Ishikawa (cell line): ENCODE results near the gene ANKLE2.

Experiments
- CEBPB ChIP-seq: IDR thresholded peaks from 2 replicates; pipeline ENCODE4 v1.6.1; 2012
- CREB1 ChIP-seq: IDR thresholded peaks from 2 replicates; pipeline ENCODE4 v1.6.1; 2012; ENCODE audit warnings: low read depth
- EGR1 ChIP-seq: IDR thresholded peaks from 2 replicates; pipeline ENCODE4 v1.6.1; 2012
- EP300 ChIP-seq: IDR thresholded peaks from 2 replicates; pipeline ENCODE4 v1.6.1; 2012; ENCODE audit warnings: borderline replicate concordance
- FOXM1 ChIP-seq: IDR thresholded peaks from 2 replicates; pipeline ENCODE4 v1.6.1; 2012; ENCODE audit warnings: low read depth, borderline replicate concordance
- MAX ChIP-seq: IDR thresholded peaks from 2 replicates; pipeline ENCODE4 v1.6.1; 2012
- NFIC ChIP-seq: IDR thresholded peaks from 2 replicates; pipeline ENCODE4 v1.6.1; 2012
- RAD21 ChIP-seq: IDR thresholded peaks from 2 replicates; pipeline ENCODE4 v1.6.1; 2012; ENCODE audit warnings: low read depth
- TAF1 ChIP-seq: IDR thresholded peaks from 2 replicates; pipeline ENCODE4 v1.6.1; 2012; ENCODE audit warnings: low read depth, mild to moderate bottlenecking
- TCF12 ChIP-seq: IDR thresholded peaks from 2 replicates; pipeline ENCODE4 v1.6.1; 2012; ENCODE audit warnings: low read depth
- TEAD4 ChIP-seq: IDR thresholded peaks from 2 replicates; pipeline ENCODE4 v1.6.1; 2012
- USF1 ChIP-seq: IDR thresholded peaks from 2 replicates; pipeline ENCODE4 v1.6.1; 2012
- YY1 ChIP-seq: IDR thresholded peaks from 2 replicates; pipeline ENCODE4 v1.6.1; 2012; ENCODE audit warnings: low read depth
- ZBTB7A ChIP-seq: IDR thresholded peaks from 2 replicates; pipeline ENCODE4 v1.6.1; 2012; ENCODE audit warnings: low read depth
- TF ChIP-seq, protein P1 (sequence below): IDR thresholded peaks from 2 replicates; pipeline ENCODE4 v1.6.1; 2012; ENCODE audit warnings: low read depth, mild to moderate bottlenecking

ANKLE2 gene

GRCh38 chr12:132740313-132740646 lies 21.4 kb downstream of the ANKLE2 start:
- TF ChIP-seq USF1 (no peak), TCF12 (no peak), NFIC (no peak), ZBTB7A (no peak), YY1 (no peak), CREB1 (no peak), TAF1 (no peak), RAD21 (no peak), EP300 (no peak), EGR1 (no peak), TEAD4 (no peak), CEBPB (no peak), FOXM1 (no peak), MAX (no peak)
- TF ChIP-seq, protein P1, sequence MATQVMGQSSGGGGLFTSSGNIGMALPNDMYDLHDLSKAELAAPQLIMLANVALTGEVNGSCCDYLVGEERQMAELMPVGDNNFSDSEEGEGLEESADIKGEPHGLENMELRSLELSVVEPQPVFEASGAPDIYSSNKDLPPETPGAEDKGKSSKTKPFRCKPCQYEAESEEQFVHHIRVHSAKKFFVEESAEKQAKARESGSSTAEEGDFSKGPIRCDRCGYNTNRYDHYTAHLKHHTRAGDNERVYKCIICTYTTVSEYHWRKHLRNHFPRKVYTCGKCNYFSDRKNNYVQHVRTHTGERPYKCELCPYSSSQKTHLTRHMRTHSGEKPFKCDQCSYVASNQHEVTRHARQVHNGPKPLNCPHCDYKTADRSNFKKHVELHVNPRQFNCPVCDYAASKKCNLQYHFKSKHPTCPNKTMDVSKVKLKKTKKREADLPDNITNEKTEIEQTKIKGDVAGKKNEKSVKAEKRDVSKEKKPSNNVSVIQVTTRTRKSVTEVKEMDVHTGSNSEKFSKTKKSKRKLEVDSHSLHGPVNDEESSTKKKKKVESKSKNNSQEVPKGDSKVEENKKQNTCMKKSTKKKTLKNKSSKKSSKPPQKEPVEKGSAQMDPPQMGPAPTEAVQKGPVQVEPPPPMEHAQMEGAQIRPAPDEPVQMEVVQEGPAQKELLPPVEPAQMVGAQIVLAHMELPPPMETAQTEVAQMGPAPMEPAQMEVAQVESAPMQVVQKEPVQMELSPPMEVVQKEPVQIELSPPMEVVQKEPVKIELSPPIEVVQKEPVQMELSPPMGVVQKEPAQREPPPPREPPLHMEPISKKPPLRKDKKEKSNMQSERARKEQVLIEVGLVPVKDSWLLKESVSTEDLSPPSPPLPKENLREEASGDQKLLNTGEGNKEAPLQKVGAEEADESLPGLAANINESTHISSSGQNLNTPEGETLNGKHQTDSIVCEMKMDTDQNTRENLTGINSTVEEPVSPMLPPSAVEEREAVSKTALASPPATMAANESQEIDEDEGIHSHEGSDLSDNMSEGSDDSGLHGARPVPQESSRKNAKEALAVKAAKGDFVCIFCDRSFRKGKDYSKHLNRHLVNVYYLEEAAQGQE = no peak

DNA sequence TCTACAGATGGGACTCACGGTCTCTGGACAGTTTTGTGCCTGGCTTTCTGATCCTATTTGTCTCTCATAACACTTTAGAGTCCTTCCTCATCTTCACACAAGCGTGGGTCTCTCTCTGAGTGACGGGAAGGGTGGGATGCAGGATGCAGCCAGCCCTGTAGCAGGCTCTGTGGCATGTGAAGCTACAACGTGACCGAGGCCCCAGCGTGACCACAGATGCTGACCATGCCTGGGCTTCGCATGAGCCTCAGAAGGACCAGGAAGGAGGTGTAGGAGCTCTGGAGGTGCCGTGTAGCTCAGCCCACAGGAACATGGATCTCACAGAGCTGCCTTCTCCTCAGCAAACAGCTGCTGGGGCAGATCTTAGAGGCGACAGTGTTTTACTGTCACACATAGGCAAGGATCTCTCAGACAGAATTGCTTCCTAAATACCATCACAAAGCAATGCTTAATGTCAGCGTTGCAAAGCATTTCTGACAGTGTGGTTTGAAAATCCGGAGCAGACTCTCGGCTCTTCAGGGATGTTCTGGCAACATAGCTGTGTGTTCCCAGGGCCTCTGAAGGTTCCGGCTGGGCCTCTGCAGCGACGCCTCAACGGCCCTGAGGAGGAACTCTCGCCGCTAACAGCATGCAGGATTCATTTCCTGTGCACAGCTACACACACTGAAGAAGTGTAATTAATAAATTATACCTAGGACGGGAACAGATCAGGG lies 21.9 kb downstream of the ANKLE2 start:
- TF ChIP-seq, protein P1 = no peak
- TF ChIP-seq CREB1 (no peak), TAF1 (no peak), YY1 (no peak), TCF12 (no peak), CEBPB (no peak), TEAD4 (no peak), EP300 (no peak), NFIC (no peak), RAD21 (no peak), MAX (no peak), ZBTB7A (no peak), FOXM1 (no peak), EGR1 (no peak), USF1 (no peak)

DNA sequence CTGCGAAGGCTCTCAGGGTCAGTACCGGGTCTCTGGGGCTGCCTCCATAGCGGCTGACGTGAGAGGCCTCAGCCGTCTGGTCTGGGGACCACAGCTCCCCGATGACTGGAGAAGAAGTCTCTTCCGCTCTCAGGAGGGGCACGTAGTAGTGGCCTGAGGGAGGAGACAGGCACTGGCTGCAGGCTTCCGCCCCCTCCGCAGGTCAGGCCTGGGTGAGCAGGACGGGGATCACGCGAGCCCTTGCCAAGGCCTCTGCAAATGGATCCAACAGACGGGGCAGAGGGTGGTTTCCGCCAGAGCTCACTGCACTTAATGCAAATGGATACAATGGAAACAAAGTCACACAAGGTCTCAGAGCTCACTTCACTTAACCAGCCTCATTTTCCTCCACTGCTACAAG lies 24.7 kb downstream of the ANKLE2 start:
- no peak for TF ChIP-seq MAX
- TF ChIP-seq CREB1 = no peak
- no peak for TF ChIP-seq NFIC
- TF ChIP-seq ZBTB7A = no peak
- TF ChIP-seq CEBPB = no peak
- no peak for TF ChIP-seq TAF1
- TF ChIP-seq FOXM1 = no peak
- TF ChIP-seq USF1 = no peak
- no peak for TF ChIP-seq TCF12
- TF ChIP-seq EGR1 = no peak
- TF ChIP-seq TEAD4 = no peak
- TF ChIP-seq YY1 = no peak
- TF ChIP-seq, protein P1 = no peak
- TF ChIP-seq EP300 = no peak
- no peak for TF ChIP-seq RAD21

GRCh38 chr12:132736378-132736777 lies 25.3 kb downstream of the ANKLE2 start:
- TF ChIP-seq NFIC (no peak), CREB1 (no peak), TEAD4 (no peak), YY1 (no peak), ZBTB7A (no peak), RAD21 (no peak), EP300 (no peak), EGR1 (no peak), FOXM1 (no peak), CEBPB (no peak), TAF1 (no peak), USF1 (no peak)
- TF ChIP-seq, protein P1 = no peak
